CD4-positive, alpha-beta memory T cell (primary cell): ENCODE measurements around the gene EFNB3. TPM values are rescaled to one million over a fixed set of nuclear protein-coding genes. Genes with fewer than 3 reads are reported as not detected.

Source experiments
- CTCF ChIA-PET: fragments of 350-600 bp; sonication (Branson Sonifier 250); formaldehyde crosslinking; loops from one replicate; lab custom pipeline; 2021; ENCODE audit warnings: inconsistent platforms; ENCODE audit not compliant: partially characterized antibody; lab: Charles Lee
- POLR2A ChIA-PET: fragments of 350-600 bp; sonication (Branson Sonifier 250); formaldehyde crosslinking; loops from one replicate; lab custom pipeline; 2021; ENCODE audit not compliant: partially characterized antibody; lab: Charles Lee
- DNase-seq, 5 donors: peaks; one replicate each; pipeline versions ENCODE4 v3.0.0 to v3.0.0-alpha.2; 2020 to 2022; ENCODE audit warnings: mixed read lengths in 1 of 5
- H3K27ac ChIP-seq: one replicate; pipeline ENCODE4 v1.7.0; 2013; ENCODE audit warnings: low read depth, low read length
- H3K27me3 ChIP-seq: 2 replicates; pipeline ENCODE4 v1.7.0; 2013; ENCODE audit warnings: mild to moderate bottlenecking, low read length, moderate library complexity; ENCODE audit not compliant: insufficient read depth
- H3K36me3 ChIP-seq: 2 replicates; pipeline ENCODE4 v1.7.0; 2013; ENCODE audit warnings: mild to moderate bottlenecking, low read length, moderate library complexity; ENCODE audit not compliant: insufficient read depth
- H3K4me1 ChIP-seq: 2 replicates; pipeline ENCODE4 v1.7.0; 2013; ENCODE audit warnings: mild to moderate bottlenecking, low read length, moderate library complexity; ENCODE audit not compliant: insufficient read depth
- H3K4me3 ChIP-seq, 2 donors: one replicate each; pipeline ENCODE4 v1.7.0; 2013; ENCODE audit warnings: low read length in 2 of 2, mild to moderate bottlenecking in 1 of 2
- H3K9me3 ChIP-seq, 2 donors: one replicate each; pipeline ENCODE4 v1.7.0; 2013; ENCODE audit warnings: low read length in 2 of 2, control low read depth in 1 of 2; ENCODE audit not compliant: control insufficient read depth in 1 of 2
- H3K27ac Mint-ChIP-seq, 7 donors: one replicate each; pipeline ENCODE4 v1.8.0; 2020 to 2021; ENCODE audit warnings: mixed read lengths in 7 of 7, mild to moderate bottlenecking in 6 of 7, inconsistent platforms in 3 of 7, moderate library complexity in 3 of 7
- H3K27me3 Mint-ChIP-seq, 2 donors: one replicate each; pipeline ENCODE4 v1.8.0; 2020 to 2021; ENCODE audit warnings: mixed read lengths in 2 of 2
- H3K36me3 Mint-ChIP-seq, 2 donors: one replicate each; pipeline ENCODE4 v1.8.0; 2020 to 2021; ENCODE audit warnings: mixed read lengths in 2 of 2, inconsistent platforms in 1 of 2, mild to moderate bottlenecking in 1 of 2
- H3K4me1 Mint-ChIP-seq, 4 donors: one replicate each; pipeline ENCODE4 v1.8.0; 2020 to 2021; ENCODE audit warnings: mixed read lengths in 4 of 4, mild to moderate bottlenecking in 1 of 4
- H3K4me3 Mint-ChIP-seq, 8 donors: one replicate each; pipeline ENCODE4 v1.8.0; 2020 to 2021; ENCODE audit warnings: mixed read lengths in 8 of 8, mild to moderate bottlenecking in 7 of 8, moderate library complexity in 6 of 8, inconsistent platforms in 3 of 8
- H3K9me3 Mint-ChIP-seq, 8 donors: one replicate each; pipeline ENCODE4 v1.8.0; 2020 to 2021; ENCODE audit warnings: mixed read lengths in 8 of 8, mild to moderate bottlenecking in 5 of 8, inconsistent platforms in 3 of 8, moderate library complexity in 1 of 8
- intact Hi-C: fragments of 100-400 bp; cut with micrococcal nuclease; formaldehyde crosslinking; loops from one replicate; pipeline ENCODE4 v1.15.1; 2023
- polyA plus RNA-seq, 2 donors: library from polyadenylated mRNA; unstranded; fragments of 300-500 nt; fragmentation: Illumina TruSeq; gene quantifications; one replicate each; pipeline ENCODE4 v1.2.3, GENCODE V29; 2021
- total RNA-seq, 2 experiments: library from RNA; stranded (reverse); gene quantifications; one replicate each; pipeline ENCODE4 v1.2.3, GENCODE V29; 2021

EFNB3 gene
- total and polyA plus RNA-seq, 4 experiments from 2014 or later, result 0.09 to 0.11 TPM; not detected in 2

- Mint-ChIP-seq H3K27me3 (peaks cover 52 to 68% of the 10 kb centered on the region in 2 donors), H3K4me3 (peak overlapping the region in 1 of 8 donors; percentile 30), H3K36me3 (peaks cover 10 to 15% of the 10 kb centered on the region in 2 donors), H3K9me3 (no peaks in the 10 kb centered on the region), H3K27ac (no peak overlapping the region), H3K4me1 (peaks cover 16 to 33% (median 24%) of the 10 kb centered on the region in 4 donors)
- POLR2A ChIA-PET, result no interaction called here
- Histone ChIP-seq H3K4me1 (peaks cover 15% of the 10 kb centered on the region), H3K4me3 (no peak overlapping the region), H3K27me3 (peaks cover 30% of the 10 kb centered on the region), H3K9me3 (no peaks in the 10 kb centered on the region), H3K27ac (no peak overlapping the region), H3K36me3 (no peaks in the 10 kb centered on the region)
- intact Hi-C loops, result no loop called here
- no peak for DNase-seq
- CTCF ChIA-PET, result interaction anchor here (0.6 to 1.3 kb wide), 2 partner anchors 14 to 37 kb away, joined by 3 to 5 read pairs; no protein-coding TSS in a partner anchor
Observed at GRCh38 chr17:7706631-7707354, 1.8 kb downstream of the EFNB3 start.

DNA sequence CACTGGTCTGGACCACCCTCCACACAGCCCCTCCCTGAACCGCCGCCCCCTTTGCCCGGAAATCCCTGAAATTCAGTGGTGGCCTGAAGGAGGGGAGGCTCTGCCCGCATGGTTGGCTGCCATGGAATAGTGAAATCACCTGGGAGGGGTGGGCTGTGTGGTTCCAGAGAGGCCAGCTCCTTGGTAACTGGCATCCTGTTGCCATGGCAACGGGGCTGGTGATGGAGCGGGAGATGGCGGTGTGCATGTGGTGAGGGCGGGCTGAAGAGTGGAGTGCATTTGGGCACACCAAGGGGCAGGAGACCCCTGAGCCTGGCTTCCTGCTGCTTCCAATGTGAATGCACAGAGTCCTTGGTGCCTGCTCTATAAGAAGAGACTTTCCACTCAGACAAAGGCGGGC lies 2.4 kb downstream of the EFNB3 start:
- no peak overlapping the region for H3K4me3 Mint-ChIP-seq
- peaks cover 16 to 34% (median 25%) of the 10 kb centered on the region in 4 donors for H3K4me1 Mint-ChIP-seq
- H3K36me3 ChIP-seq, result no peaks in the 10 kb centered on the region
- H3K27me3 ChIP-seq, result peaks cover 30% of the 10 kb centered on the region
- no peak overlapping the region for H3K27ac ChIP-seq
- no peaks in the 10 kb centered on the region for H3K9me3 Mint-ChIP-seq
- H3K36me3 Mint-ChIP-seq, result peaks cover 4 to 10% of the 10 kb centered on the region in 2 donors
- H3K27ac Mint-ChIP-seq, result no peak overlapping the region
- H3K4me1 ChIP-seq, result peaks cover 15% of the 10 kb centered on the region
- ChIA-PET CTCF (interaction anchor here (1.3 kb wide), 1 partner anchor 37 kb away, joined by 5 read pairs; no protein-coding TSS in a partner anchor), POLR2A (no interaction called here)
- no peaks in the 10 kb centered on the region for H3K9me3 ChIP-seq
- no peak overlapping the region for H3K4me3 ChIP-seq
- H3K27me3 Mint-ChIP-seq, result peaks cover 53 to 69% of the 10 kb centered on the region in 2 donors
- DNase-seq, result no peak
- intact Hi-C loops, result no loop called here

DNA sequence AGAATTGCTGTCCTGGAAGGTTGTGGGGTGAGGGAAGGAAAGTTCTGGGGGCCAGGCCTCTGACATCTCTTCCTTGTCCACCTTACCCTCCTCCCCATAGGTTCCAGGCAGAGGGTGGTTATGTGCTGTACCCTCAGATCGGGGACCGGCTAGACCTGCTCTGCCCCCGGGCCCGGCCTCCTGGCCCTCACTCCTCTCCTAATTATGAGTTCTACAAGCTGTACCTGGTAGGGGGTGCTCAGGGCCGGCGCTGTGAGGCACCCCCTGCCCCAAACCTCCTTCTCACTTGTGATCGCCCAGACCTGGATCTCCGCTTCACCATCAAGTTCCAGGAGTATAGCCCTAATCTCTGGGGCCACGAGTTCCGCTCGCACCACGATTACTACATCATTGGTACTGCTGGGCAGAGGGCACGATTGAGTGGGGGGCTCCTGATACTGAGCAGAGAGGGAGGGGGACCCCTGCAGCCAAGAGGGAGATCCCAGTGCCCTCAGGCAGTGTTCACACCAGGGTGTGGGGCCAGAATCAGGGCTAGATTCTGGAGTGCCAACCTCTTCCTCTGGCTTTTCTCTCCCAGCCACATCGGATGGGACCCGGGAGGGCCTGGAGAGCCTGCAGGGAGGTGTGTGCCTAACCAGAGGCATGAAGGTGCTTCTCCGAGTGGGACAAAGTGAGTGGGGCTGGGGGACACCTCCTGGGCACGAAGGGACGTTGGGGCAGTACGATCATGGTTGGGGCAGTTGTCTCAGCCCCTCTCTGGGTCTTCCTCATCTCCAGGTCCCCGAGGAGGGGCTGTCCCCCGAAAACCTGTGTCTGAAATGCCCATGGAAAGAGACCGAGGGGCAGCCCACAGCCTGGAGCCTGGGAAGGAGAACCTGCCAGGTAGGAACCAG lies 3.1 kb downstream of the EFNB3 start:
- H3K4me3 ChIP-seq, result no peak overlapping the region
- H3K27me3 ChIP-seq, result peaks cover 30% of the 10 kb centered on the region
- POLR2A ChIA-PET, result no interaction called here
- no peaks in the 10 kb centered on the region for H3K36me3 ChIP-seq
- Mint-ChIP-seq H3K9me3 (no peaks in the 10 kb centered on the region), H3K27me3 (peaks cover 58 to 69% of the 10 kb centered on the region in 2 donors), H3K27ac (peak overlapping the region in 1 of 7 donors; percentile 35), H3K36me3 (peaks cover 0 to 10% of the 10 kb centered on the region in 2 donors), H3K4me3 (peak overlapping the region in 1 of 8 donors; percentile 30), H3K4me1 (peaks cover 16 to 34% (median 25%) of the 10 kb centered on the region in 4 donors)
- DNase-seq, result no peak
- intact Hi-C loops, result no loop called here
- H3K4me1 ChIP-seq, result peaks cover 15% of the 10 kb centered on the region
- CTCF ChIA-PET, result no interaction called here
- no peak overlapping the region for H3K27ac ChIP-seq
- no peaks in the 10 kb centered on the region for H3K9me3 ChIP-seq

DNA sequence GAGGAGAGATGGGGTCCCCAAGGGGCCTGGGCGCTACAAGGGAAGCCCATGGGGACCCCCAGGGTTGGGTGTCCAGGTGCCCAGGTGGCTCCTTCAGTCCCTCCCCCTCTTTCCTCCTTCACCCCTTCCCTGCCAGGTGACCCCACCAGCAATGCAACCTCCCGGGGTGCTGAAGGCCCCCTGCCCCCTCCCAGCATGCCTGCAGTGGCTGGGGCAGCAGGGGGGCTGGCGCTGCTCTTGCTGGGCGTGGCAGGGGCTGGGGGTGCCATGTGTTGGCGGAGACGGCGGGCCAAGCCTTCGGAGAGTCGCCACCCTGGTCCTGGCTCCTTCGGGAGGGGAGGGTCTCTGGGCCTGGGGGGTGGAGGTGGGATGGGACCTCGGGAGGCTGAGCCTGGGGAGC lies 4.0 kb downstream of the EFNB3 start:
- Histone ChIP-seq H3K36me3 (no peaks in the 10 kb centered on the region), H3K9me3 (no peaks in the 10 kb centered on the region), H3K27ac (no peak overlapping the region), H3K4me1 (peaks cover 15% of the 10 kb centered on the region), H3K4me3 (no peak overlapping the region), H3K27me3 (peaks cover 26% of the 10 kb centered on the region)
- H3K9me3 Mint-ChIP-seq, result no peaks in the 10 kb centered on the region
- no peak overlapping the region for H3K4me3 Mint-ChIP-seq
- peaks cover 16 to 37% (median 26%) of the 10 kb centered on the region in 4 donors for H3K4me1 Mint-ChIP-seq
- H3K27me3 Mint-ChIP-seq, result peaks cover 56 to 69% of the 10 kb centered on the region in 2 donors
- POLR2A ChIA-PET, result no interaction called here
- DNase-seq, result no peak
- no peak overlapping the region for H3K27ac Mint-ChIP-seq
- peaks cover 0 to 8% of the 10 kb centered on the region in 2 donors for H3K36me3 Mint-ChIP-seq
- intact Hi-C loops, result no loop called here
- CTCF ChIA-PET, result no interaction called here

- Histone ChIP-seq H3K27me3 (peaks cover 18% of the 10 kb centered on the region), H3K4me1 (peaks cover 6% of the 10 kb centered on the region), H3K36me3 (no peaks in the 10 kb centered on the region), H3K9me3 (no peaks in the 10 kb centered on the region), H3K4me3 (no peak overlapping the region), H3K27ac (no peak overlapping the region)
- H3K27me3 Mint-ChIP-seq, result peaks cover 55 to 68% of the 10 kb centered on the region in 2 donors
- no peaks in the 10 kb centered on the region for H3K9me3 Mint-ChIP-seq
- intact Hi-C loops, result no loop called here
- H3K4me3 Mint-ChIP-seq, result peak overlapping the region in 1 of 8 donors; percentile 48
- H3K36me3 Mint-ChIP-seq, result peaks cover 0 to 4% of the 10 kb centered on the region in 2 donors
- no peak overlapping the region for H3K27ac Mint-ChIP-seq
- no peak for DNase-seq
- CTCF ChIA-PET, result interaction anchor here (0.9 kb wide), 1 partner anchor 18 kb away, joined by 6 read pairs; no protein-coding TSS in a partner anchor
- peaks cover 12 to 28% (median 20%) of the 10 kb centered on the region in 4 donors for H3K4me1 Mint-ChIP-seq
- POLR2A ChIA-PET, result interaction anchor here (0.9 kb wide), 1 partner anchor 24 kb away, joined by 4 read pairs; no protein-coding TSS in a partner anchor
Observed at GRCh38 chr17:7710301-7710700, 5.3 kb downstream of the EFNB3 start.

- ChIA-PET POLR2A (interaction anchor here (0.9 kb wide), 1 partner anchor 25 kb away, joined by 4 read pairs; no protein-coding TSS in a partner anchor), CTCF (interaction anchor here (0.9 kb wide), 1 partner anchor 17 kb away, joined by 6 read pairs; no protein-coding TSS in a partner anchor)
- H3K4me3 Mint-ChIP-seq, result no peak overlapping the region
Observed at GRCh38 chr17:7711051-7711755, 6.2 kb downstream of the EFNB3 start.

More at GRCh38 chr17:7711051-7711755, 6.2 kb downstream of the EFNB3 start:
- Mint-ChIP-seq H3K27me3 (peaks cover 55 to 69% of the 10 kb centered on the region in 2 donors), H3K4me1 (peaks cover 9 to 20% (median 15%) of the 10 kb centered on the region in 4 donors), H3K9me3 (no peaks in the 10 kb centered on the region), H3K36me3 (peaks cover 0 to 4% of the 10 kb centered on the region in 2 donors), H3K27ac (no peak overlapping the region)
- intact Hi-C loops, result no loop called here
- H3K9me3 ChIP-seq, result no peaks in the 10 kb centered on the region
- peaks cover 27% of the 10 kb centered on the region for H3K27me3 ChIP-seq
- peaks cover 6% of the 10 kb centered on the region for H3K4me1 ChIP-seq
- no peaks in the 10 kb centered on the region for H3K36me3 ChIP-seq
- no peak overlapping the region for H3K4me3 ChIP-seq
- H3K27ac ChIP-seq, result no peak overlapping the region
- no peak for DNase-seq
